H1 (cell line): Measurements from ENCODE around the gene GLI1. TPM values are rescaled to one million over a fixed set of nuclear protein-coding genes. Genes with fewer than 3 reads are reported as not detected.

Experiments used
- BACH1 ChIP-seq: IDR thresholded peaks from 2 replicates; pipeline ENCODE4 v1.6.1; 2012; ENCODE audit warnings: low read length, improper control_type of control experiment
- FOSL1 ChIP-seq: IDR thresholded peaks from 2 replicates; pipeline ENCODE4 v1.6.1; 2011; ENCODE audit warnings: mild to moderate bottlenecking, low read depth, low read length, moderate library complexity; ENCODE audit not compliant: insufficient read depth
- KDM5A ChIP-seq: fragments of 200-600 bp; IDR thresholded peaks from 2 replicates; pipeline ENCODE4 v1.7.1; 2012; ENCODE audit warnings: mild to moderate bottlenecking, low read length, inconsistent platforms, mixed read lengths
- RFX5 ChIP-seq: IDR thresholded peaks from 2 replicates; pipeline ENCODE4 v1.6.1; 2011; ENCODE audit warnings: low read depth, low read length, improper control_type of control experiment, borderline replicate concordance
- SAP30 ChIP-seq: fragments of 300-600 bp; sonication (generic); IDR thresholded peaks from 2 replicates; pipeline ENCODE4 v1.7.1; 2012; ENCODE audit warnings: low read length, moderate library complexity, mild to moderate bottlenecking, inconsistent platforms; ENCODE audit not compliant: insufficient read depth, insufficient replicate concordance
- TAF7 ChIP-seq: optimal IDR thresholded peaks from 2 replicates; pipeline ENCODE3; 2011; ENCODE audit warnings: low read depth, mild to moderate bottlenecking, inconsistent platforms, low read length, moderate library complexity, borderline replicate concordance
- TEAD4 ChIP-seq: IDR thresholded peaks from 2 replicates; pipeline ENCODE4 v1.6.1; 2012; ENCODE audit warnings: low read depth, low read length, inconsistent platforms, mixed read lengths
- polyA plus RNA-seq, 7 experiments: library from polyadenylated mRNA; depleted of rRNA in 3 of 7; stranded (reverse) in 5 of 7; unstranded in 2 of 7; fragments of >200 nt in 5 of 7; fragments of 200-250 nt in 2 of 7; gene quantifications; 1 replicate in 5 of 7; 2 replicates in 1 of 7; 4 replicates in 1 of 7; pipeline versions ENCODE4 v1.2.1 to v1.2.3, GENCODE V29; 2011 to 2013; ENCODE audit warnings: missing spikeins in 2 of 7, mixed read lengths in 2 of 7
- total RNA-seq: library from RNA; stranded (reverse); fragmentation: NEBNext Ultra II Directional; extraction: Animal tissue kit (Norgen Biotek cat#: 25700); gene quantifications from 2 replicates; pipeline ENCODE4 v1.2.1, GENCODE V29; 2021
- TF ChIP-seq, protein P1 (sequence below): fragments of 300-600 bp; sonication (generic); IDR thresholded peaks from 2 replicates; pipeline ENCODE4 v1.7.1; 2012; ENCODE audit warnings: low read length, moderate library complexity, mild to moderate bottlenecking, inconsistent platforms; ENCODE audit not compliant: insufficient replicate concordance

GLI1 gene
- total and polyA plus RNA-seq, 2 of the 8 experiments (the other 6 are each of a cell fraction or from before 2014, with no cell fraction given): 23.5 to 25.3 TPM

DNA sequence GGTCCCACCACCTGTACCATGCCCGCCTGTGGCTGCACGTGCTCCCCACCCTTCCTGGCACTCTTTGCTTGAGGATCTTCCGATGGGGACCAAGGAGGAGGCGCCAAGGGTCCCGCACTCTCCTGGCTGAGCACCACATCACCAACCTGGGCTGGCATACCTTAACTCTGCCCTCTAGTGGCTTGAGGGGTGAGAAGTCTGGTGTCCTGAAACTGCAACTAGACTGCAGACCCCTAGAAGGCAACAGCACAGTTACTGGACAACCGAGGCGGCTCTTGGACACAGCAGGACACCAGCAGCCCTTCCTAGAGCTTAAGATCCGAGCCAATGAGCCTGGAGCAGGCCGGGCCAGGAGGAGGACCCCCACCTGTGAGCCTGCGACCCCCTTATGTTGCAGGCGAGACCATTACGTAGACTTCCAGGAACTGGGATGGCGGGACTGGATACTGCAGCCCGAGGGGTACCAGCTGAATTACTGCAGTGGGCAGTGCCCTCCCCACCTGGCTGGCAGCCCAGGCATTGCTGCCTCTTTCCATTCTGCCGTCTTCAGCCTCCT lies 3.4 kb upstream of the GLI1 start (continued):
- TF ChIP-seq, protein P1, sequence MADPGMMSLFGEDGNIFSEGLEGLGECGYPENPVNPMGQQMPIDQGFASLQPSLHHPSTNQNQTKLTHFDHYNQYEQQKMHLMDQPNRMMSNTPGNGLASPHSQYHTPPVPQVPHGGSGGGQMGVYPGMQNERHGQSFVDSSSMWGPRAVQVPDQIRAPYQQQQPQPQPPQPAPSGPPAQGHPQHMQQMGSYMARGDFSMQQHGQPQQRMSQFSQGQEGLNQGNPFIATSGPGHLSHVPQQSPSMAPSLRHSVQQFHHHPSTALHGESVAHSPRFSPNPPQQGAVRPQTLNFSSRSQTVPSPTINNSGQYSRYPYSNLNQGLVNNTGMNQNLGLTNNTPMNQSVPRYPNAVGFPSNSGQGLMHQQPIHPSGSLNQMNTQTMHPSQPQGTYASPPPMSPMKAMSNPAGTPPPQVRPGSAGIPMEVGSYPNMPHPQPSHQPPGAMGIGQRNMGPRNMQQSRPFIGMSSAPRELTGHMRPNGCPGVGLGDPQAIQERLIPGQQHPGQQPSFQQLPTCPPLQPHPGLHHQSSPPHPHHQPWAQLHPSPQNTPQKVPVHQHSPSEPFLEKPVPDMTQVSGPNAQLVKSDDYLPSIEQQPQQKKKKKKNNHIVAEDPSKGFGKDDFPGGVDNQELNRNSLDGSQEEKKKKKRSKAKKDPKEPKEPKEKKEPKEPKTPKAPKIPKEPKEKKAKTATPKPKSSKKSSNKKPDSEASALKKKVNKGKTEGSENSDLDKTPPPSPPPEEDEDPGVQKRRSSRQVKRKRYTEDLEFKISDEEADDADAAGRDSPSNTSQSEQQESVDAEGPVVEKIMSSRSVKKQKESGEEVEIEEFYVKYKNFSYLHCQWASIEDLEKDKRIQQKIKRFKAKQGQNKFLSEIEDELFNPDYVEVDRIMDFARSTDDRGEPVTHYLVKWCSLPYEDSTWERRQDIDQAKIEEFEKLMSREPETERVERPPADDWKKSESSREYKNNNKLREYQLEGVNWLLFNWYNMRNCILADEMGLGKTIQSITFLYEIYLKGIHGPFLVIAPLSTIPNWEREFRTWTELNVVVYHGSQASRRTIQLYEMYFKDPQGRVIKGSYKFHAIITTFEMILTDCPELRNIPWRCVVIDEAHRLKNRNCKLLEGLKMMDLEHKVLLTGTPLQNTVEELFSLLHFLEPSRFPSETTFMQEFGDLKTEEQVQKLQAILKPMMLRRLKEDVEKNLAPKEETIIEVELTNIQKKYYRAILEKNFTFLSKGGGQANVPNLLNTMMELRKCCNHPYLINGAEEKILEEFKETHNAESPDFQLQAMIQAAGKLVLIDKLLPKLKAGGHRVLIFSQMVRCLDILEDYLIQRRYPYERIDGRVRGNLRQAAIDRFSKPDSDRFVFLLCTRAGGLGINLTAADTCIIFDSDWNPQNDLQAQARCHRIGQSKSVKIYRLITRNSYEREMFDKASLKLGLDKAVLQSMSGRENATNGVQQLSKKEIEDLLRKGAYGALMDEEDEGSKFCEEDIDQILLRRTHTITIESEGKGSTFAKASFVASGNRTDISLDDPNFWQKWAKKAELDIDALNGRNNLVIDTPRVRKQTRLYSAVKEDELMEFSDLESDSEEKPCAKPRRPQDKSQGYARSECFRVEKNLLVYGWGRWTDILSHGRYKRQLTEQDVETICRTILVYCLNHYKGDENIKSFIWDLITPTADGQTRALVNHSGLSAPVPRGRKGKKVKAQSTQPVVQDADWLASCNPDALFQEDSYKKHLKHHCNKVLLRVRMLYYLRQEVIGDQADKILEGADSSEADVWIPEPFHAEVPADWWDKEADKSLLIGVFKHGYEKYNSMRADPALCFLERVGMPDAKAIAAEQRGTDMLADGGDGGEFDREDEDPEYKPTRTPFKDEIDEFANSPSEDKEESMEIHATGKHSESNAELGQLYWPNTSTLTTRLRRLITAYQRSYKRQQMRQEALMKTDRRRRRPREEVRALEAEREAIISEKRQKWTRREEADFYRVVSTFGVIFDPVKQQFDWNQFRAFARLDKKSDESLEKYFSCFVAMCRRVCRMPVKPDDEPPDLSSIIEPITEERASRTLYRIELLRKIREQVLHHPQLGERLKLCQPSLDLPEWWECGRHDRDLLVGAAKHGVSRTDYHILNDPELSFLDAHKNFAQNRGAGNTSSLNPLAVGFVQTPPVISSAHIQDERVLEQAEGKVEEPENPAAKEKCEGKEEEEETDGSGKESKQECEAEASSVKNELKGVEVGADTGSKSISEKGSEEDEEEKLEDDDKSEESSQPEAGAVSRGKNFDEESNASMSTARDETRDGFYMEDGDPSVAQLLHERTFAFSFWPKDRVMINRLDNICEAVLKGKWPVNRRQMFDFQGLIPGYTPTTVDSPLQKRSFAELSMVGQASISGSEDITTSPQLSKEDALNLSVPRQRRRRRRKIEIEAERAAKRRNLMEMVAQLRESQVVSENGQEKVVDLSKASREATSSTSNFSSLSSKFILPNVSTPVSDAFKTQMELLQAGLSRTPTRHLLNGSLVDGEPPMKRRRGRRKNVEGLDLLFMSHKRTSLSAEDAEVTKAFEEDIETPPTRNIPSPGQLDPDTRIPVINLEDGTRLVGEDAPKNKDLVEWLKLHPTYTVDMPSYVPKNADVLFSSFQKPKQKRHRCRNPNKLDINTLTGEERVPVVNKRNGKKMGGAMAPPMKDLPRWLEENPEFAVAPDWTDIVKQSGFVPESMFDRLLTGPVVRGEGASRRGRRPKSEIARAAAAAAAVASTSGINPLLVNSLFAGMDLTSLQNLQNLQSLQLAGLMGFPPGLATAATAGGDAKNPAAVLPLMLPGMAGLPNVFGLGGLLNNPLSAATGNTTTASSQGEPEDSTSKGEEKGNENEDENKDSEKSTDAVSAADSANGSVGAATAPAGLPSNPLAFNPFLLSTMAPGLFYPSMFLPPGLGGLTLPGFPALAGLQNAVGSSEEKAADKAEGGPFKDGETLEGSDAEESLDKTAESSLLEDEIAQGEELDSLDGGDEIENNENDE: no peak
- TF ChIP-seq FOSL1 (no peak), RFX5 (no peak), TEAD4 (peak; percentile 63), SAP30 (no peak), TAF7 (peak; percentile 25), BACH1 (no peak), KDM5A (no peak)
